Endothelial cell of umbilical vein (primary cell): Measurements from ENCODE around the gene IL6. TPM values are rescaled to one million over a fixed set of nuclear protein-coding genes. Genes with fewer than 3 reads are reported as not detected.
"Not testable (repeated sequence)": the region's sequence is repeated elsewhere in the genome, so short reads cannot be mapped to it uniquely, and the experiment has no call there.

Experiments
- BruUV-seq: library from RNA; stranded (reverse); fragments of 400-500 nt; replicated peaks from 2 replicates; lab custom pipeline; 2021; lab: Mats Ljungman, UMichigan
- CTCF ChIA-PET: fragments of 300-600, 350-600 bp; sonication (Branson Sonifier 250); formaldehyde crosslinking; loops from one replicate; lab custom pipeline; 2021; ENCODE audit warnings: antibody characterized with exemption, inconsistent platforms; lab: Charles Lee
- POLR2A ChIA-PET: fragments of 300-600, 350-600 bp; sonication (Branson Sonifier 250); formaldehyde crosslinking; loops from one replicate; lab custom pipeline; 2021; ENCODE audit warnings: antibody characterized with exemption, inconsistent platforms; lab: Charles Lee
- DNase-seq: peaks from one replicate; pipeline ENCODE4 v3.0.0-alpha.2; 2011; ENCODE audit warnings: low read depth, low spot score
- FAIRE-seq: peaks from 2 replicates; lab custom pipeline; 2011; peaks lifted over from hg19 to GRCh38; lab: Jason Lieb, UNC
- H2AFZ ChIP-seq: 2 replicates; pipeline ENCODE4 v1.6.0; 2012; ENCODE audit warnings: low read depth, low read length, control low read depth, inconsistent platforms
- H3K27ac ChIP-seq: 2 replicates; pipeline ENCODE4 v1.5.1; 2011; ENCODE audit warnings: low read depth, mild to moderate bottlenecking, control low read depth, low read length, moderate library complexity; ENCODE audit not compliant: insufficient read depth
- H3K27me3 ChIP-seq, 2 experiments: 2 replicates each; pipeline versions ENCODE4 v1.6.0 to v1.6.1; 2011; ENCODE audit warnings: low read length in 2 of 2, mixed read lengths in 1 of 2; ENCODE audit not compliant: control insufficient read depth in 2 of 2, insufficient read depth in 2 of 2
- H3K36me3 ChIP-seq, 2 experiments: 2 replicates in 1 of 2; 3 replicates in 1 of 2; pipeline ENCODE4 v1.5.1; 2011; ENCODE audit warnings: low read length in 2 of 2, mild to moderate bottlenecking in 1 of 2, moderate library complexity in 1 of 2; ENCODE audit not compliant: control insufficient read depth in 2 of 2, insufficient read depth in 2 of 2; ENCODE audit errors: extremely low read depth in 1 of 2
- H3K4me1 ChIP-seq: 3 replicates; pipeline ENCODE4 v1.5.1; 2011; ENCODE audit warnings: mild to moderate bottlenecking, low read length; ENCODE audit not compliant: control insufficient read depth, insufficient read depth; ENCODE audit errors: extremely low read depth
- H3K4me2 ChIP-seq: 2 replicates; pipeline ENCODE4 v1.6.1; 2011; ENCODE audit warnings: low read length, control low read depth, mixed read lengths; ENCODE audit not compliant: insufficient read depth
- H3K4me3 ChIP-seq, 3 experiments: fragments of 200-600 bp in 1 of 3; sonication (generic), shearing (Covaris generic) in 1 of 3; replicated peaks in 1 of 3; 2 replicates each; pipeline ENCODE4 v1.5.1; 2011 to 2016; ENCODE audit warnings: control low read depth in 3 of 3, low read length in 3 of 3, mild to moderate bottlenecking in 2 of 3, inconsistent platforms in 1 of 3, low read depth in 1 of 3, moderate library complexity in 1 of 3; ENCODE audit not compliant: insufficient read depth in 1 of 3
- H3K79me2 ChIP-seq: 2 replicates; pipeline ENCODE4 v1.6.0; 2012; ENCODE audit warnings: low read length, inconsistent platforms; ENCODE audit not compliant: control insufficient read depth, insufficient read depth
- H3K9ac ChIP-seq: replicated peaks from 2 replicates; pipeline ENCODE3; 2011; ENCODE audit warnings: low read length, control low read depth; ENCODE audit not compliant: insufficient read depth; ENCODE audit errors: extremely low read depth
- H3K9me1 ChIP-seq: replicated peaks from 3 replicates; pipeline ENCODE4 v1.6.0; 2011; ENCODE audit warnings: mild to moderate bottlenecking, low read length; ENCODE audit not compliant: control insufficient read depth, insufficient read depth; ENCODE audit errors: extremely low read depth
- H3K9me3 ChIP-seq: replicated peaks from 2 replicates; pipeline ENCODE4 v1.5.1; 2012; ENCODE audit warnings: low read length, inconsistent platforms; ENCODE audit not compliant: control insufficient read depth, insufficient read depth
- H4K20me1 ChIP-seq: replicated peaks from 2 replicates; pipeline ENCODE3; 2011; ENCODE audit warnings: mild to moderate bottlenecking, low read length; ENCODE audit not compliant: control insufficient read depth, insufficient read depth; ENCODE audit errors: extremely low read depth
- EZH2 ChIP-seq: IDR thresholded peaks from 2 replicates; pipeline ENCODE4 v1.6.1; 2012; ENCODE audit warnings: borderline replicate concordance, low read depth, mild to moderate bottlenecking, moderate library complexity, low read length, inconsistent platforms; ENCODE audit not compliant: severe bottlenecking
- FOS ChIP-seq: IDR thresholded peaks from 2 replicates; pipeline ENCODE4 v1.6.1; 2011; ENCODE audit warnings: mild to moderate bottlenecking, low read length, moderate library complexity, borderline replicate concordance; ENCODE audit not compliant: insufficient read depth
- GATA2 ChIP-seq: IDR thresholded peaks from 2 replicates; pipeline ENCODE4 v1.7.0; 2011; ENCODE audit warnings: low read depth, mild to moderate bottlenecking, moderate library complexity, mixed read lengths, low read length; ENCODE audit not compliant: insufficient read length, insufficient read depth
- JUN ChIP-seq: IDR thresholded peaks from 2 replicates; pipeline ENCODE4 v1.6.1; 2011; ENCODE audit warnings: borderline replicate concordance, low read depth; ENCODE audit not compliant: insufficient read length, insufficient read depth
- MYC ChIP-seq: IDR thresholded peaks from one replicate; pipeline ENCODE4 v1.6.1; 2011; ENCODE audit warnings: mild to moderate bottlenecking, low read depth, low read length
- POLR2A ChIP-seq: IDR thresholded peaks from 2 replicates; pipeline ENCODE4 v1.6.1; 2012; ENCODE audit warnings: low read depth, mild to moderate bottlenecking, control low read depth, low read length
- POLR2AphosphoS5 ChIP-seq: IDR thresholded peaks from 2 replicates; pipeline ENCODE4 v1.6.1; 2012; ENCODE audit warnings: low read depth, mild to moderate bottlenecking, control low read depth, low read length, moderate library complexity; ENCODE audit not compliant: insufficient read depth
- dilution Hi-C: fragments of 300-500 bp; cut with MboI; formaldehyde crosslinking; loops from one replicate; pipeline ENCODE4 v1.15.0; 2019; ENCODE audit warnings: low sequenced_read_pairs; ENCODE audit not compliant: extremely low pct_ligation_motif_present
- intact Hi-C: fragments of 100-400 bp; cut with micrococcal nuclease; formaldehyde crosslinking; loops from one replicate; pipeline ENCODE4 v1.10.0; 2022
- polyA plus RNA-seq, 4 experiments: library from polyadenylated mRNA; depleted of rRNA in 3 of 4; stranded (reverse) in 3 of 4; unstranded in 1 of 4; fragments of >200 nt; gene quantifications; 2 replicates each; pipeline versions ENCODE4 v1.2.1 to v1.2.3, GENCODE V29; 2011 to 2012; ENCODE audit warnings: missing spikeins in 1 of 4
- total RNA-seq: library from RNA; stranded (reverse); gene quantifications from 2 replicates; pipeline ENCODE4 v1.2.3, GENCODE V29; 2021
- TF ChIP-seq, protein P1 (sequence below): IDR thresholded peaks from 2 replicates; pipeline ENCODE4 v1.6.1; 2011; ENCODE audit not compliant: insufficient read depth, insufficient read length
- TF ChIP-seq, protein P2 (sequence below), 2 donors: IDR thresholded peaks; 1 replicate in 1 of 2; 2 replicates in 1 of 2; pipeline ENCODE4 v1.5.1; 2011; ENCODE audit warnings: low read length in 2 of 2, mild to moderate bottlenecking in 2 of 2, moderate library complexity in 2 of 2, control low read depth in 1 of 2, inconsistent platforms in 1 of 2, low read depth in 1 of 2; ENCODE audit not compliant: insufficient read depth in 1 of 2; ENCODE audit errors: extremely low read depth in 1 of 2

Gene IL6
- total and polyA plus RNA-seq, 2 donors (not counting 3 experiments of a cell fraction or from before 2014, with no cell fraction given), result 11.0 to 16.5 TPM

DNA sequence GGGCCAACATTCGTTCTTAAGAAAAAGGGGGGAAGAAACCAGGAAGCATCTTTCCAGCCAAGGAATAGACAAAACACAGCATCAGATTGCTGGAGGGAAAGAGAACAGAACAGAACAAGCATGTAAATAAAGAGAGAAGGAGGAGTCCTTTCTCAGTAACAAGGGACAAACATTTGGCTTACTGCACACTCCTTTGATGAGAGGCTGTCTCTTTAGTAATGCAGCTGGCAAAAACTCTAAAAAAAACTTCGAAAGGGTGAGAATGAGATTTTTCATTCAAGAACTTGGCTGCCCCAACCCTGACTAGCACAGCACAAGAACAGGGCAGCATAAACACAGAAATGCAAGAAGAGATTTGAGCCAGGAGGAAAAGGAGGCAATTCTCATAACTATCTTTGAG is 38.9 kb upstream of the IL6 start:
- no peaks in the 10 kb centered on the region for H3K36me3 ChIP-seq
- H3K4me2 ChIP-seq, result no peak overlapping the region
- no peak overlapping the region for H3K4me3 ChIP-seq
- H3K27me3 ChIP-seq, result no peaks in the 10 kb centered on the region
- POLR2A ChIA-PET, result no interaction called here
- dilution Hi-C loops, result no loop called here
- CTCF ChIA-PET, result interaction anchor here (1.2 kb wide), 1 partner anchor 10 kb away, joined by 5 read pairs; no protein-coding TSS in a partner anchor
- no peak for DNase-seq
- no peaks in the 10 kb centered on the region for H4K20me1 ChIP-seq
- H2AFZ ChIP-seq, result no peak overlapping the region
- no peaks in the 10 kb centered on the region for H3K9me1 ChIP-seq
- no peaks in the 10 kb centered on the region for H3K9me3 ChIP-seq
- BruUV-seq, result no TSS peak
- no peaks in the 10 kb centered on the region for H3K4me1 ChIP-seq
- no peak overlapping the region for H3K27ac ChIP-seq
- FAIRE-seq, result no peak
- TF ChIP-seq POLR2AphosphoS5, result no peak
- TF ChIP-seq FOS, result no peak
- no peak for TF ChIP-seq POLR2A
- TF ChIP-seq, protein P1, sequence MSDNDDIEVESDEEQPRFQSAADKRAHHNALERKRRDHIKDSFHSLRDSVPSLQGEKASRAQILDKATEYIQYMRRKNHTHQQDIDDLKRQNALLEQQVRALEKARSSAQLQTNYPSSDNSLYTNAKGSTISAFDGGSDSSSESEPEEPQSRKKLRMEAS, result no peak
- TF ChIP-seq, protein P2, sequence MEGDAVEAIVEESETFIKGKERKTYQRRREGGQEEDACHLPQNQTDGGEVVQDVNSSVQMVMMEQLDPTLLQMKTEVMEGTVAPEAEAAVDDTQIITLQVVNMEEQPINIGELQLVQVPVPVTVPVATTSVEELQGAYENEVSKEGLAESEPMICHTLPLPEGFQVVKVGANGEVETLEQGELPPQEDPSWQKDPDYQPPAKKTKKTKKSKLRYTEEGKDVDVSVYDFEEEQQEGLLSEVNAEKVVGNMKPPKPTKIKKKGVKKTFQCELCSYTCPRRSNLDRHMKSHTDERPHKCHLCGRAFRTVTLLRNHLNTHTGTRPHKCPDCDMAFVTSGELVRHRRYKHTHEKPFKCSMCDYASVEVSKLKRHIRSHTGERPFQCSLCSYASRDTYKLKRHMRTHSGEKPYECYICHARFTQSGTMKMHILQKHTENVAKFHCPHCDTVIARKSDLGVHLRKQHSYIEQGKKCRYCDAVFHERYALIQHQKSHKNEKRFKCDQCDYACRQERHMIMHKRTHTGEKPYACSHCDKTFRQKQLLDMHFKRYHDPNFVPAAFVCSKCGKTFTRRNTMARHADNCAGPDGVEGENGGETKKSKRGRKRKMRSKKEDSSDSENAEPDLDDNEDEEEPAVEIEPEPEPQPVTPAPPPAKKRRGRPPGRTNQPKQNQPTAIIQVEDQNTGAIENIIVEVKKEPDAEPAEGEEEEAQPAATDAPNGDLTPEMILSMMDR (IDR thresholded peaks at IDR 0.05; ENCODE audit: extremely low read depth in 1 of 2, insufficient read depth in 1 of 2, low read depth in 1 of 2, low read length in 2 of 2), result no peak
- TF ChIP-seq MYC, result no peak
- no peak for TF ChIP-seq GATA2
- TF ChIP-seq EZH2, result no peak
- no peak for TF ChIP-seq JUN
- H3K79me2 ChIP-seq, result no peaks in the 10 kb centered on the region
- intact Hi-C loops, result no loop called here
- no peak overlapping the region for H3K9ac ChIP-seq

DNA sequence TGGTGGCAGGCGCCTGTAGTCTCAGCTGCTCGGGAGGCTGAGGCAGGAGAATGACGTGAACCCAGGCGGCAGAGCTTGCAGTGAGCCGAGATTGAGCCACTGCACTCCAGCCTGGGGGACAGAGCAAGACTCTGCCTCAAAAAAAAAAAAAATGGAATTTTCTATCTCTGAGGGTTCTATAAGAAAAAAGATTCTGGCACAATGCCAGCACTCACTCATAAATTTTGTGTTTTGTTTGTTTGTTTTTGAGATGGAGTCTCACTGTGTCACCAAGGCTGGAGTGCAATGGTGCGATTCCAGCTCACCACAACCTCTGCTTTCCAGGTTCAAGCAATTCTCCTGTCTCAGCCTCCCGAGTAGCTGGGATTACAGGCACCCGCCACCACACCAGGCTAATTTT is 38.1 kb upstream of the IL6 start:
- BruUV-seq, H3K4me1 ChIP-seq, H4K20me1 ChIP-seq, H2AFZ ChIP-seq, CTCF ChIA-PET, POLR2A ChIA-PET, FAIRE-seq, H3K9me1 ChIP-seq, dilution Hi-C loops, H3K79me2 ChIP-seq, H3K36me3 ChIP-seq, H3K4me3 ChIP-seq, H3K27me3 ChIP-seq, H3K27ac ChIP-seq, DNase-seq, H3K9me3 ChIP-seq, intact Hi-C loops, H3K4me2 ChIP-seq, H3K9ac ChIP-seq: not testable (repeated sequence)
